ENCODE data around the gene PPP1R27.

The PPP1R27 gene

DNA sequence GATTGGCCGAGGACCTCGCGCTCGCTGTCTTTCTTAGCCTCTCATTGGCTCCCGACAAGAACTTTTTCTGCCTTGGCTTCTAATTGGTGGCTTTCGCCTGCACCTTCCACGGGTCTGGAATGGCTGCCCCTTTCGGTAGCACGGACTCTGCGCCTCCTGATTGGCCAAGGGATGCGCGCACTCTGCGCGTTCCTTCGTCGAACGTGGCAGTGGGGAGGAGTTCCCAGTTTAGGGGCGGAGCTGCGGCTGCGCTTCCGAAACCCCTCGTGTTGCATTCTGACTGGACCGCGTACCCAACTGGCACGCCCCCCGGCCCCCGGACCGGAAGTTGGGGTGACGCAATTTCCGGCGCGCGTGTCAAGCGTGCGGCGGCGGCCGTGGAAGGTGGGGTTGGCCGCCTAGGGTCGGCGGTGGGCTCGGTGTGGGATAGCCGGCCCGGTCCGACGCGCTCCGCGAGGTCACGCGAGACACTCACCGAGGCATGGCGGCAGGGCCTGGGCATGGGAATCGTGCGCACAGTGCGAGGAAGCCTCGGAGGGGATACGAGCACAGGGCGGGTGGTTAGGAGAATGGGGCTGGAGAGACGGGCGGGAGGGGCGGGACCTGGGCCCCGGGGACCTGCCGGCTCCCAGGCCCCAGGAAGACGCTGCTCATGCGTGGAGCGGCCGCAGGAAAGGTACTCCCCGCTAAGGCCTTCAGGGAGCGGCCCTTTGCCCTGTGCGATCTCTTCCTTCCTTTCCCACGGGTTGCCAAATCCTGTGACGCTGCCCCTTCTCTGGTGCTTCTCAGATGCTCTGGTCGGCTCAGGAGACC is 26.1 kb upstream of the PPP1R27 start:
- DNase-seq (ENCODE audit: low spot score) = peak; percentile 100

DNA sequence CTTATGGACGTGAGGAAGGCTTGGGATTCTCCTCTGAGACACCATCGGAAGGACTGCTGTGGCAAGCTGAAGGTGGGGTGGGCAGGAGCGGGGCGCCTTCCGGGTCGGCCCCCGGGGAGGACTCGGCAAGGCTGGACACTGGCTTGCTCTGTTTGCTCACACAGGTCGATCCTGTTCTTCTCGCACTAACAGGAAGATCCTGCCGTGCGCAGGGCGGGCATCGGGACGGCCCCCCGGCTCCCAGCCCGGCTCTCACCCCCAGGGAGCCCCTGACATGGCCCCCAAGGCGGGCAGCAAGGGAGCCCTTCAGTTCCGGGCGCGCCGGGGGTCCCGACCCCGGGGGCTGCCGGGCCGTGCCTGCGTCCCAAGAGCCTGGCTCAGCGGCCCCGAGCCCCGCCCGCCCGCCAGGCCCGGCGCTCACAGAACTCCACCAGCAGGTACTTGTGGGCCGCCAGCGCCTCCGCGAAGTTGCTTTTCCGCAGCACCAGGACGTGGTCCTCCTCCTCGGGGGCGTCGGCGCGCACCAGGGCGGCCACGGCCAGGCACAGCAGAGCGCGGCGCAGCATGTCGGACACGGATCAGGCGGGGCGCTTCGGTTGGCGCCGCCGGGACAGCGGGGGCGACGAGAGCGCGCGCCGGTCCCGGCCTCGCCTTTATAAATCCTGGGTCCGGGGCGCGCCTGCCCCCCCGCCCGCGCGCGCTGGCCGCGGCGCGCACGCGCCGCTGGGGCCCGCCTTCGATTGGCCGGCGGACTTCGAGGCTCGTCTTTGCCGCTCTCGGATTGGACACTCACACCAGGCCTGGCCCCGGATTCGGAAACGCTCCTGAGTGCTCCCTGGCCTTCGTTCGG is 25.3 kb upstream of the PPP1R27 start, which contains the start of gene P4HB:
P4HB (minus strand) TSS at position 630 of the 850 bp plus-strand sequence; CDS start at position 566, 64 bp downstream.
- DNase-seq (ENCODE audit: low spot score) = no peak

DNA sequence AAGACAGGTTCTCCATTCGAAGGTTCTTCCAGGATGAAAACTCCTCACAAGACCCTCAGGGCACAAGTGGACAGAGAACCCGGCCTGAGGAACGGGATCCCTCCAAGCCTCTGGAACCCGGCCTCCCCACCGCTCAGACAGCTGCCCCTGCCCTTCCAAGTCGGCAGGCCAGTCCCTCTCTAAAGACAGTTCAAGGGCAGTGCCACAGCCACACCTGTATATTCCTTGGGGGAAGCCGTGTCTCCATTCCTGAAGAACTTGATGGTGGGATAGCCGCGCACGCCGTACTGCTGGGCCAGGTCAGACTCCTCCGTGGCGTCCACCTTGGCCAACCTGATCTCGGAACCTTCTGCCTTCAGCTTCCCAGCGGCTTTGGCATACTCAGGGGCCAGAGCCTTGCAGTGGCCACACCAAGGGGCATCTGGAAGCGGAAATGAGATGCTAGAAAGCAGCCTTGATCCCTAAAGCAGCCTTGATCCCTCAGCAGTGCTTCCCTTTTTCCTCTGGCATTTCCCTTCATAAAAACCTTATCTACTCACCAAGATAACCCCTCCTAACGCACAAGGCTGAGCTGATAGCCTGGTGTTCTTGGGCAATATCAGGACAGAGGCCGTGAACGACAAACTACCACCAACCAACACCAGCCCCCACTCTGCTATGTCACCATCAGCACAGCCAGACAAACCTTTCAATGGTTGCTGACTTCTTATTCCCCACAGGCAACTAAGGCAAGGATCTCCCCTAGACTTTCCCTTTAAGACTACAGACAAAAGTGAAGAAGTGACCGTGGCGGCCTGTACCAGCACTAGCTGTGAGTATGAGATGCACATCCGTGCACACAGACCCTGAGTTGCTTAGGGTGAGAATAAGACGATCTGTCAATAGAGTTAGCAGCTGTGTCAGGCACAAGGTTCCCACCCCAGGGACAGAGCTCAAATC is 24.4 kb upstream of the PPP1R27 start:
- no peak for DNase-seq (ENCODE audit: low spot score)

DNA sequence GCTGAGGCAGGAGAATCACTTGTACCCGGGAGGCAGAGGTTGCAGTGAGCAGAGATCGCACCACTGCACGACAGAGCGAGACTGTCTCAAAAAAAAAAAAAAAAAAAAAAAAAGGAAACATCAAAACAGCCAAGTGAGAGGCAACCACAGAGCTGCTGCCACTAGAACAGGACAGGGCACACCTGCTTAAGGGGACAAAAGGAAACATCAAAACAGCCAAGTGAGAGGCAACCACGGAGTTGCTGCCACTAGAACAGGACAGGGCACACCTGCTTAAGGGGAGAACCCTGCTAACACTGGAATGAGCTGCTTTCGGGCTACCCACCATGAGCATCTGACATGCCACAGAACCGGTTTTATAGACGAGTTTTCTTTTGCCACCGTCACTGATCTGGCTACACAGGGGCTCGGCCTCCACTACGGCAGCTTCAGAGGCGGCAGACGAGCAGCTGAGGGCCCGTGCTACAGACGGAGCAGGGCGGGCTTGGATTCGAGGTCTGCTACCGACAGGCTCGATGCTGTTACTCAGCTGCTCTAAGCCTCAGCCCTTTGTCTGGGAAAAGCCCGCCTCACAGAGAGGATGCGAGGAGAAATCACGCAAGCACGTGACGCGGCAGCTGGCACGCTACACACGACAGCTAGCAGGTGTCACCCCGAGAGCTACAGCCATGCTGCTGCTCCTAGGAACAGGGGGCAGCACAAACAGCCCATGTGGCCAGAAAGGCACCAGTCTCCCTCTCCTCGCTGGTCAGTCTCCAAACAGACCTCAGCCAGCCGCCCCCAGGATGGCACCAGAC is 23.5 kb upstream of the PPP1R27 start:
- DNase-seq (ENCODE audit: low spot score) = no peak

DNA sequence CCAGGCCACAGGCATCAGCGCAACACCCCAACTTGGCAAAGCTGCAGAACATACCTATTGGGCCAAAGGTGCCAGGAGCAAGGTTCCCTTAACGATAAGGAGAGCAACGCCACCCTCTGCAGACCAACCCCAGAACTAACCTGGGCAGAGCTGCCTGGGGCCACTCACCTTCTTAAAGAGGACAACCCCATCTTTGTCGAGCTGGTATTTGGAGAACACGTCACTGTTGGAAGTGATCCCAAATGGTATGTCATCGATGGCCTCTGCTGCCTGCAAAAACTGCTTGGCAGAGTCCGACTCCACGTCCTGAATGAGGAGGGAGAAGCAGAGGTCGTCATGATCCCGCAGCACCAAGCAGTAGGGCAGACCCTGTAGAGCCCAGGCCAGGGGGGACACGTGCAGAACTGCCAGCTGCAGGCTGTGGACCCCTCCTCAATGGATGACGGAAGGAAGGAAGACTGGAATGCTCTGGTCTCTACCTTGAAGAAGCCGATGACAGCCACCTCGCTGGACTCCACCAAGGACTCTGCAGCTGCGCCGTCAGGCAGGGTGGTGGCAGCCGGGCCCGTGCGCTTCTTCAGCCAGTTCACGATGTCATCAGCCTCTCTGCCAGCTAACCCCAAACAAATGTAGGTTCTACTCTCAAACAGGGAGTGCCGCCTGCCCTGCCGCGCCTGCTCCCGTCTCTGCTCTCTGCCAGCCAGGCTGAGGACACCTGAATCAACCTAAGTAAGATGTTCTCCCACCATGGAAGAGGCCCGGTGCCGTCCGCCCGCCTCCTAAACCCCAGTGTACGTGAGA is 20.3 kb upstream of the PPP1R27 start:
- DNase-seq (ENCODE audit: low spot score) = no peak

DNA sequence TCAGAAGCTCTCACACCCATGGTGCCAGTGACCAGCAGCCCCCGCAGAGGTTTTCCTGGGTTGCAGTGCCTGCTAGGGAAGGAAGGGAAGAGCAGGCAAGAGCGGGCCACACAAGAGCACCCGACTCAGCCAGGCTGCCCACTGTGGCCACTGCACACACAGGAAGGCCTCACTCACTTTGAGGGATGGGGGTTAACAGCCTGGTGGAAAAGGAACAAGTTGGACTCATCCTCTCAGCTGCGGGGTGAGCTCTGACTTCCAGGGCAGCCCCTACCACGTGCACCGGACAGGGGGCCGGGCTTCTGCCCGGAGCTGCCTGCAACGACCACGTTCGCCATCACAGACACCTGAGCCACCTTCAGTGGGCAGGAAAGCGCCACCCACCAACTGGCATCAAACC is 17.4 kb upstream of the PPP1R27 start:
- no peak for DNase-seq (ENCODE audit: low spot score)

DNA sequence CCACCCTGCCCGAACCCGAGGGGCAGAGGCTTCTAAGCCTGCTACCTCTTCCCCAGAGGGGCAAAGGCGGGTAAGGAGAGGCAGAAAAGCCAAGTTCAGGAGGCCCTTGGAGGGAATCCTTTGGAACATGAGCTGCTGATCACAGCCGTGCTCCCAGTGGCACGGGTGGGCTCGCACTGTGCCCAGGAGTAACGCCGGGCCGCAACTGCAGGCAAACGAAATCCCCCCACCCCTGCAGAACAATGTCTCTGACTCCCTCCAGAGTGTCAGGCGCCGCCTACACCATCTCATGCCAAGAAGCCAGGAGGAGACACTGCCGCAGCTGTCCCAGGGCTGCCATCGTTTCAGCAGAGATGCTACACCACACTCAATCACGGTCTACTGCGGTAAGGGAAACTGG is 16.6 kb upstream of the PPP1R27 start:
- DNase-seq (ENCODE audit: low spot score) = no peak

DNA sequence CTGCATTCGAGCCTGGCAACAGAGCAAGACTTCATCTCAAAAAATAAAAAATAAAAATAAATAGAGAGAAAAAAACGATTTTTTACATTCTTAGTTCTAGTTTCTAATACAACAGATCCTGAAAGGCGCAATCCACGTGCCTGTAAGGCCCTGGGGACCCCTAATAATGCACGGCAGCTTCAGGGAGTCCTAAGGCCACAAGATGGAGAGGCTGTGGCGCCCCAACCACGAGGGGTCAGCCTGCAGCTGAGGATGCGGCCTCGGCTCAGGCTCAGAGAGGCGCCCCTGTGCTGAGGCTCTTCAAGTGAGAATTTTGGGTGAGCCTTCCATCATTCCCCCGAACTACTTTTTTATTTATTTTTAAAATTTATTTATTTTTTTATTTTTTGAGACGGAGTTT is 14.6 kb upstream of the PPP1R27 start:
- DNase-seq (ENCODE audit: low spot score) = no peak

DNA sequence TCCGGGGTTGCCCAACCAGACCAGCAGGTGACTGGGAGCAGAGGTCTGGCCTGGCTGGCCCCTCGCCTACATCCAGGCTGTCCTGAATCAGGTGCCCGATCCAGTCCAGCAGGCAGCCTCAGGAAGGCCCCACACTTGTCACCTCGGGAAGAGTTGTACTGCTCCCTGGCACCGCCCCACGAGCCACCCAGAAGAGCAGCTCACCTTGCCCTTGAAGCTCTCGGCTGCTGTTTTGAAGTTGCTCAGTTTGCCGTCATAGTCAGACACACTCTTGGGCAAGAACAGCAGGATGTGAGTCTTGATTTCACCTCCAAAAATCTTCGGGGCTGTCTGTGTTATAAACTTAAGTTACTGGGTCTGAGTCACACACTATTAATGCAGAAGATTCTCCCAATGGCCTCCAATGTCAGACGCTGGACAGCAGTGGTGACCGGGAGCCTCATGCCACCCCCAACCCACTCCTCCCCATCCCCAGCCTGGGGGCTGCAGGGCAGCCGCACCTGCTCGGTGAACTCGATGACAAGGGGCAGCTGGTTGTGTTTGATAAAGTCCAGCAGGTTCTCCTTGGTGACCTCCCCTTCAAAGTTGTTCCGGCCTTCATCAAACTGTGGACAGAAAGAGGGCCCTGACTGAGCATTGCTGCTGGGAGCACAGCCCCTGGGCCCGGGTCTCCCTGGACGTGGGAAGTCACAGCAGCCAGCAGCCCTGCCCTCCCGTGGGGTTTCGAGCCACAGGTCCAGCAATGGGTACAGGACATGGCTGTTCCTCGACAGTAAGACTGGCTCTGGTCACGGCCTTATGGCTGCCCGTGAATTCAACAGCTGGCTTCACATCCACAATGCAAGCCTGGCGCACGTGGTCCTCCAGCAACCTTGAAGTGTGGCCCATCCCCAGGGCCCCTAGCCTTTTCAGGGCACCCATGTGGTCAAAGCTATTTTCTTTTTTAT is 12.2 kb upstream of the PPP1R27 start:
- no peak for DNase-seq (ENCODE audit: low spot score)

DNA sequence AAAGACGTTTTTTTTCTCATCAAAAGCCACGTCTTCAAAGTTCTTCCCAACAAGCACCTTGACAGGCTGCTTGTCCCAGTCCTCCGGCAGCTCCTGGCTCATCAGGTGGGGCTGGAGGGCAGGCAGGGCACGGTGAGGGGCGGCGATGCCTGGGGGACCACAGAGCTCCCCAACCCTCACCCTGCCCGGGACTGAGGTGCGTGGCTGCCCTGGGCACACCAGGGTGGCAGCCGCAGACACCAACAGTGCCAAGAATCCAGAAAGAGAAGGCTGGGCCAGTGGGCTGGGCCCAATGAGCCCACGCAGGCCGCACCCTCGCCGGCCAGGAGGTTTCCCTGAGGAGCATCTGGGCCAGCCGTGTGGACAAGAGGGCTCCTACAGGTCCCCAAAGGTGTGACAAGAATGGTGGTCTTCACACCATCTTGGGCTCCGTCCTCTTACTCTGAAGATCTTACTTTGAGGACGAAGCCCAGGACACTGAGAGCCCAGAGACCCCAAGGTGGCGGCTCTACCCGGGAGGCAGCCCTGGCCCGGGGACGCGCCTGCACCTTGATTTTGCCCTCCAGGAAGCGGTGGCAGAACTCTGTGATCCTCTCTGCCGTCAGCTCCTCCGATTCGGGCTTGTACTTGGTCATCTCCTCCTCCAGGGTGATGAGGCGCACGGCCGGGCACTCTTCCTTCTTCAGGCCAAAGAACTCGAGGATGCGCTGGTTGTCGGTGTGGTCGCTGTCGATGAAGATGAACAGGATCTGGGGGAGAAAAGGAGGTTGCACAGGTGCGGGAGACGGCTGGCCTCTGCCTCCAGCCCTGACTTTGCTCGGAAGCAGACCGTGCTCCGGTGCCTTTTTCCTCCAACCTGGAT is 11.3 kb upstream of the PPP1R27 start:
- DNase-seq (ENCODE audit: low spot score) = no peak

DNA sequence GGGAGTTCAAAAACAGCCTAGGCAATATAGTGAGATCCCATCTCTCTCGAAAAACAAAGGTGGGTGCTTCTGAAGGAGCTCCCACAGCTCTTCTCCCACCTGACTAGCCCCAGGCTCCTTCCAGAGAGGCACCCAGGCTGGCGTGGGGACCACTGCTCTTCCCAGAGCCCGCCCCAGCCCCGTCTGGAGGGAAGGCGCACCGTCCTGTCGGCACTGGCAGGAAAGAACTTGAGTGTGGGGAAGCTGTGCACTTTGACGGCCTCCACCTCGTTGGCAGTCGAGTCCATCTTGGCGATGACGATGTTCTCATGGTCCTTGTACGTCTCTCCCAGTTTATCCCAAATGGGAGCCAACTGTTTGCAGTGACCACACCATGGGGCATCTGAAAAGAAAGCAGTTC is 10.5 kb upstream of the PPP1R27 start:
- no peak for DNase-seq (ENCODE audit: low spot score)

DNA sequence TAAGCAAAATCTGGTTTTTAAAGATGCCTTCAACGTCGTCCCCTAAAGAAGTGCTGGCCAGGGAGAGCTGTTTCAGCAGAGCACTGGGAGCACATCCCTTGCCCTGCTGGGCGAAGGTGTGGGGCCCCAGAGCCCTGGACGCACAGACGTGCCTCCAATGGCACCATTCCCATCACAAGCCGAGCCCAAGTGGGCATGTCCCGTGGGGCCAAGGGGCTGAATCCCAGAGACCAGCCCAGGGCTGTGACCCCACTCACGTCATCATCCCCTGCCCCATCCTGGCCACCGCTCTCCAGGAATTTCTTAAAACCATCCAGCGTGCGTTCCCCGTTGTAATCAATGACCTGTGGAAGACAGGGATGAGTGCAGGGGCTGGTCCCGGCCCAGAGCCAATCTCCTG is 10.0 kb upstream of the PPP1R27 start:
- DNase-seq (ENCODE audit: low spot score) = no peak

DNA sequence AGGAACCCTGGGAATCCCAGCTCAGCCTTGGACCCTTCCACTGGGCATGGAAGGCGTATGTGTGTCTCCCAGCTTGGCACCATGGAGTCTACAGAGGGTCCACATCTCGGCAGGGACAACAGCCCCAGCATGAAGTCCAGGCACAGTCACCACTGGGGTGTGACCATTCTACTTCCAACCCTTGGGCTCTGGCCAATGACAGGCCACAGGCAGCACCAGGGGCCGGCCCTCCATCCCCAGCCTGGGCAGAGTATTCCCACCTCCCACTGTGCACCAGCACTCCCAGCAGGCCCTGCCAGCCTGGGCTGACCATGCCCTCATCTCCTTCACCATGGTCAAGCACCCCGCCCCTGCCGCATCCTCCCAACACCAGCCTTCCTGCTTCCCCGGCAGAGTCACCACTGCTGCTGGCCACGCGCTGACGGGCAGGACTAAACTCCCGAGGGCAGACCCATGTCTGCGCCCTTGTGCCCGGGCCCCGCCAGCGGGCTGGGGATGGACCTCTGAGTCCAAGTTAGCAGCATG is 9.5 kb upstream of the PPP1R27 start:
- no peak for DNase-seq (ENCODE audit: low spot score)

DNA sequence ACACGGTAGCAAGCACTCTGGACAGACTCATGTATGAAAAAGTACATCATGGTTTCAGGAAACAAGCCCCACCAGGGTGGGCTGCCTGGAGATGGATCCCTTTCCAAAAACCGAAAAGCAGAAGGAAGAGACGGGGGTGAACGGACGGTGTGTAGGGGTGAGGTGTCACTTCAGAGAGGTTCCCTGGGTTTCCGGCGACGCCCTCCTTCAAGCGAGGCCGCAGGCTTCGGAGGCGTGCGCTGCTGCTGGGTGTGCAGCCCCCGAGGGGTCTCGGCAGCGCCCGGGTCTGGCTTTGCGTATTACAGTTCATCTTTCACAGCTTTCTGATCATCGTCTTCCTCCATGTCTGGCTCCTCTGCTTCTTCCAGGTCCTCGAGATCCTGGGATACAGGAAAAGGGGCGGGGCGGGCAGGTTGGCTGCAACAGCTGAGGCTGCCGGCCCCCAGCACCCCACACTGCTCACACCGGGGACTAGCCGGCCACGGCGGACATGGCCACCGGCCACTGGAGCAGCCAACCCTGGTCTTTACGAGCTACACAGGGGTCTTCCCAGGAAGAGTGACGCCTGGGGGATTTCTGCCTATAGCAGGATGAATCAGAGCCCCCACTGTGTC is 9.0 kb upstream of the PPP1R27 start:
- no peak for DNase-seq (ENCODE audit: low spot score)

DNA sequence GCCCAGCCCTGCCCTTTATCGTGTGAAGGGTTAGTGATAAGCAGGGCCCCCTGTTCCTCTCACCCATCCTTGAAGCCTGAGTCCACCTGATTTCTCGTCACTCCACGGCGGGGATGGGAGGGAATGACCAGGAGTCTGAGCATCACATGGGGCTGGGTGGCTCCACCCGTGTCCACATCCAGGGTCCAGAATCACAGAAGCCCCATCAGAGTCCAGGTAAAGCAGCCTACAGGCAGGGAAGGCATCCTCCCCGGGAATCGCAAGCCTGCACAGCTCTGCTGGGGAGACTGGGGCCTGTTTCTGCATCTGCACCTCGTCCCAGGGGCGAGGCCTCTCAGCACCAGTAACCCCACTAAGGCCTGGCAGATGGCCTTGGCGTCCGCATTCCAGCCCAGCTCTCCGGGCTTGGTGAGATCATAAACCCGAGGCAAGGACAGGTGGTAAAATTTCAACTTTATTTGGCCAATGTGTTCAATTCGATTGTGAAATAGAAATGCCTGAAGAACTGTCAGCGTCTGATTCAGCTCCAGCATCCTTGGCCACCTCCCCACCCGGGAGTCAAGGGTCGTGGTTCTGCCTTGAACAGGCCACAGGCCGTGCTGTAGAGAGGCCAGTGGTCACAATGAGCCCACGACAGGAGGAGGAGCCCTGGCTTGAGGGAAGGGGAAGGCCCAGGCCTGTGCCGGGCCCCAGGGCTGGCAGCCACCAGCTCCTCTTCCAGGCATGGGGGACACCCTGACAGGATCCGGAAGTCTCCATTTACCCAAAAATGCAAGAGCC is 8.1 kb upstream of the PPP1R27 start:
- no peak for DNase-seq (ENCODE audit: low spot score)

DNA sequence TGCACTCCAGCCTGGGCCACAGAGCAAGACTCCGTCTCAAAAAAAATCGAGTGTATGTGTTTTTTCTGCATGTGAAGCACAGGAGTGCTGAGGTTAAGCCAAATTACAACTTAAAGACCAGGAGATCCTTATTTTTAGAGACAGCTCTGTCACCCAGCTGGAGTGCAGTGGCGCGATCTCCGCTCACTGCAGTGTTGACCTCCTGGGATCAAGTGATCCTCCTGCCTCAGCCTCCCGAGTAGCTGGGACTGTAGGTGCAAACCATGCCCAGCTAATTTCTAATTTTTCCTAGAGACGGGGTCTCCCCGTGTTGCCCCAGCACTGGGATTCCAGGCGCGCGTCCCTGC is 7.5 kb upstream of the PPP1R27 start:
- no peak for DNase-seq (ENCODE audit: low spot score)

DNA sequence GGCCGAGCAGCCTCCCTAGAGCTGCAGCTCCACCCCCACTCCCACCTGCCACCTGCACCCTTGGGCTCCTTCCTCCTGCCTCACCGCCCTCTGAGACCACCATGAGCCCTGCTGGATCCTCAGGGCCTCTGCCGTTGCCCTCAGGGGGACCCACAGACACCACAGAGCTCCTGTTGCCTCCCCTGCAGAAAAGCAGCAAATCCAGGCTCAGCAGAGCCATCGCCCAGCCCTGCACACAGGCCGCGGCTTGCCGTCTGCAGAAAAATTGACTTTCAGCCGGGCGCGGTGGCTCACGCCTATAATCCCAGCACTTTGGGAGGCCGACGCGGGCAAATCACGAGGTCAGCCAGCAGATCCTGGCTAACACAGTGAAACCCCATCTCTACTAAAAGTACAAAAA is 7.0 kb upstream of the PPP1R27 start:
- no peak for DNase-seq (ENCODE audit: low spot score)
